ENCODE measurements around the gene LPAR6.

Gene LPAR6

GRCh38 chr13:48380581-48380980, 32.3 kb downstream of the LPAR6 start:
- no peaks in the 10 kb centered on the region for H3K27me3 ChIP-seq (ENCODE audit: insufficient read depth, poor library complexity, severe bottlenecking)
- TF ChIP-seq CTCF (IDR thresholded peaks at IDR 0.05; ENCODE audit: poor library complexity, severe bottlenecking), result no peak
- no peaks in the 10 kb centered on the region for H3K4me1 ChIP-seq (ENCODE audit: insufficient read depth, poor library complexity, severe bottlenecking)
- ATAC-seq (ENCODE audit: low read depth) (no peak), DNase-seq (ENCODE audit: low spot score) (no peak)
- peaks cover 59% of the 10 kb centered on the region for H3K36me3 ChIP-seq (ENCODE audit: low read depth)
- H3K27ac ChIP-seq (ENCODE audit: poor library complexity, severe bottlenecking), result no peak overlapping the region
- H3K4me3 ChIP-seq (ENCODE audit: severe bottlenecking), result no peak overlapping the region
- no peaks in the 10 kb centered on the region for H3K9me3 ChIP-seq (ENCODE audit: severe bottlenecking)

GRCh38 chr13:48377857-48378256, 35.1 kb downstream of the LPAR6 start:
- H3K4me1 ChIP-seq (ENCODE audit: insufficient read depth, poor library complexity, severe bottlenecking), result no peaks in the 10 kb centered on the region
- H3K36me3 ChIP-seq (ENCODE audit: low read depth), result peaks cover 67% of the 10 kb centered on the region
- H3K27ac ChIP-seq (ENCODE audit: poor library complexity, severe bottlenecking), result no peak overlapping the region
- H3K4me3 ChIP-seq (ENCODE audit: severe bottlenecking), result no peak overlapping the region
- DNase-seq (ENCODE audit: low spot score) (no peak), ATAC-seq (ENCODE audit: low read depth) (no peak)
- no peaks in the 10 kb centered on the region for H3K9me3 ChIP-seq (ENCODE audit: severe bottlenecking)
- H3K27me3 ChIP-seq (ENCODE audit: insufficient read depth, poor library complexity, severe bottlenecking), result no peaks in the 10 kb centered on the region
- TF ChIP-seq CTCF (IDR thresholded peaks at IDR 0.05; ENCODE audit: poor library complexity, severe bottlenecking), result no peak

GRCh38 chr13:48370815-48371214, 42.1 kb downstream of the LPAR6 start:
- H3K4me1 ChIP-seq (ENCODE audit: insufficient read depth, poor library complexity, severe bottlenecking), result no peaks in the 10 kb centered on the region

GRCh38 chr13:48369988-48370387, 42.9 kb downstream of the LPAR6 start:
- no peak for TF ChIP-seq CTCF (IDR thresholded peaks at IDR 0.05; ENCODE audit: poor library complexity, severe bottlenecking)
- Histone ChIP-seq H3K36me3 (ENCODE audit: low read depth) (peaks cover 39% of the 10 kb centered on the region), H3K4me3 (ENCODE audit: severe bottlenecking) (no peak overlapping the region), H3K9me3 (ENCODE audit: severe bottlenecking) (no peaks in the 10 kb centered on the region), H3K27me3 (ENCODE audit: insufficient read depth, poor library complexity, severe bottlenecking) (no peaks in the 10 kb centered on the region), H3K4me1 (ENCODE audit: insufficient read depth, poor library complexity, severe bottlenecking) (no peaks in the 10 kb centered on the region), H3K27ac (ENCODE audit: poor library complexity, severe bottlenecking) (no peak overlapping the region)
- no peak for DNase-seq (ENCODE audit: low spot score)
- no peak for ATAC-seq (ENCODE audit: low read depth)

More at GRCh38 chr13:48370815-48371214, 42.1 kb downstream of the LPAR6 start:
- Histone ChIP-seq H3K27ac (ENCODE audit: poor library complexity, severe bottlenecking) (no peak overlapping the region), H3K4me3 (ENCODE audit: severe bottlenecking) (no peak overlapping the region), H3K9me3 (ENCODE audit: severe bottlenecking) (no peaks in the 10 kb centered on the region), H3K27me3 (ENCODE audit: insufficient read depth, poor library complexity, severe bottlenecking) (no peaks in the 10 kb centered on the region), H3K36me3 (ENCODE audit: low read depth) (peaks cover 42% of the 10 kb centered on the region)
- no peak for TF ChIP-seq CTCF (IDR thresholded peaks at IDR 0.05; ENCODE audit: poor library complexity, severe bottlenecking)
- no peak for DNase-seq (ENCODE audit: low spot score)
- ATAC-seq (ENCODE audit: low read depth), result no peak

Data from RWPE2 (cell line).